T follicular helper cell (primary cell): ENCODE measurements around the gene UBE4A.

ENCODE experiments used
- DNase-seq: peaks from one replicate; pipeline ENCODE4 v3.0.0-alpha.2; 2020; ENCODE audit warnings: low read depth

The UBE4A gene

DNA sequence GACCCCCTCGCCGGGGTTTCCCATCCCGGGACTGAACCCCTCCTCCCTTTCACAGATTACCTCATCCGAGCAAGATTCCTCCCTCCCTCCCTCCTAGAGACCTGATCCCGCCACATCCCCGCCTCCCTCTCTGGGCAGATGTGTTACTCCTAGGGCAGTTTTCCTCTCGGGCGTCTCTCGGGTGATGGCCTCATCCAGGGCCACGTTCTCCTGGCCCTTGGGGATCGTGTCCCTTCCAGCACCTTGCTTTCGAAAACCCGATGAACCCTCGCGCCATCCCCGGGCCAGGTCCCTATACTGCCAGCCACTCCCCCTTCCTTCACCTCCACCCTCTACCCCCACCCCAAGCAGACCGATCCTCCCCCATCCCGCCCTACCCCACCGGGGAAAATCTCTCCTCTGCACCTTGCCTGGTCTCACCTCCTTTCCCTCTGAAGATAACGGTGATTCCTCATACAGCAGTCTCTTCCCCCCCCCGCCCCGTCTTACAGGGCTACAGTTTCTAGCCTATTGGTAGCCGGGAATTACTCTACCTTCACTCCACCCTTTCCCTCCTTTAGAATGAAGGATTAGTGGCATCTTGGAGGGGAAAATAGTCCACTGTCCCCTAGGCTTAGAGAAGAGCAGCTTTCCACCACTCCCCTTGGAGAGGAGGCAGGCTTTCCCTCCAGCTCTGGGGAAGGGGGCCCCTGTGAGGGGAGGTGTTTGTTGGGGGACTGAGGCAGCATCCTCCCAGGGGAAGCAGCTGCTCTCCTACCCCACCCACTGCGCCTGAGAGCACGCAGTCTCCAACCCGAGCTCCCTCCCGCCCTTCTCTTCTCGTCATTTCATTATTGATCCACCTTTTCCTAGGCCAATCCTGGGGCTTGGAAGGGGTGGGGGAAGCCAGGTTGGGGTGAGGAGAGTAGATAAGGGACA is 78.1 kb downstream of the UBE4A start:
- DNase-seq: peak; percentile 37

DNA sequence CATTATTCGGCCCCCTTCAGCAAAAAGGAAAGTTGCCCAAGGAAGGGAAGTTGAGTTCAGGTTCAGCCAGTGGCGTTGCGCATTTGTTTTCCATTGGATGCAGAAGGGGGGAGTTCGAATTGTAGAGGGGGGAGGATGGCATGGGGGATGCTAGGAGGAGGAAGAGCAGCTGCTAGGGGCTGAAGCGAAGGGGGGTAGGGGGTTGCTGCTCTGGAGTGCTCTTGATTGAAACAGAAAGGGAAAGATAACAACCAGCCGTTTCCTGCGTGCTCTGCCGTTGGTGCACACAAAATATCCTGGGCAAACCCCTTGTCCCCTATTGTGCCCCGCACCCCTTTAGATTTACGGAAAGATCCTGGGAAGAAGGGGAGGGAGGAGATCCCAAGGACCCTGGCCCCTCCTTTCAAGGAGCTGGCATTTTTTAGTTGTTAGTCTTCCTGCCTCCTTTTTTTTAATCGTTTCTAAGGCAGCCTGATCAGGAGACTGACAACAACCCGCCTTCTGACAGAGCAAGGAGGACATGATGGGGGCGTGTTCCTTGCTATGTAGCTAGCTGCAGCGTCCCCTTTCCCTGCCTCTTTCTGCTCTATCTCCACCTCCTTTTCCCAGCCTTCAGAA is 79.0 kb downstream of the UBE4A start:
- peak; percentile 43 for DNase-seq

DNA sequence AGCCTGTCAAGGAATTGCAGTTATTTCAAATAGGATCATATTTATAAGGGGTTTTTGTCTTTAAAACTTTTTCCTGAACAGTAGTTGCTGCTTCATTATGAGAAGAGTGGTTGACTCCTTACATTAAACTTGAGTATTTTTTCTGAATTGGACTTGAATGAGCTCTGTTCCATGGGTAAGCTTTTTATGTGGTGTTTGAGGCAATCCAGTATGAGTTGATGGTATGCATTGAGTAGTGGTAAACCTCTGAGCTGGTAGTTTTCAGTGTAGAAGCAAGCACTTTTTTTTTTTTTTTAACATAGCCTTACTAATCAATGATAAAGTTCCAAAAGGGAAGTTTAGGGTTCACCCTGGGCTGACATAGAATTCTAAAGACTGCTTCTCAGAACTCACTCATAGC is 80.2 kb downstream of the UBE4A start:
- DNase-seq: no peak

DNA sequence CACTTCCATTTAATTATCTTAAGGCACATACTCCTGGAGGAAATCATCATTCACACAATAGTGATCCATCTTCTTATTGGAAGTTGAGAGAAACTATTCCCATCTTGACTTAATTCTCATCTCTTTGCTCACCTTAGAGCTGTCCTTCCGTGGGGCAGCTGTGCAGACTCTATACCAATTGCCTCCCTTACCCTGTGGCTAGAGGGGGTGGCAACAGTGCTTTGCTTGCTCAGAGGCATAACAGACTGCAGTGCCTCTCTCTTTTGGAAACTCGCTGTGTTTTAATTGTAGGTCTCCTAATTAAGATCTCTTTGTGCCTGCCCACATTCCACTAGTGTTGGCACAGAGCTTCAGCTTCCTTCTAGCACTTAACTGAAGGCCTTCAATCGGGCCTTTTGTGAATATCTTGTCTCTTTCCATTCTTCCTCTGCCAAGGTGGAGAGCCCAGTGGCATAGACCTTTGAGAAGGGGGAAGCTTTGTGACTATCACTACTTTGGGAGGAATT is 82.4 kb downstream of the UBE4A start:
- no peak for DNase-seq

DNA sequence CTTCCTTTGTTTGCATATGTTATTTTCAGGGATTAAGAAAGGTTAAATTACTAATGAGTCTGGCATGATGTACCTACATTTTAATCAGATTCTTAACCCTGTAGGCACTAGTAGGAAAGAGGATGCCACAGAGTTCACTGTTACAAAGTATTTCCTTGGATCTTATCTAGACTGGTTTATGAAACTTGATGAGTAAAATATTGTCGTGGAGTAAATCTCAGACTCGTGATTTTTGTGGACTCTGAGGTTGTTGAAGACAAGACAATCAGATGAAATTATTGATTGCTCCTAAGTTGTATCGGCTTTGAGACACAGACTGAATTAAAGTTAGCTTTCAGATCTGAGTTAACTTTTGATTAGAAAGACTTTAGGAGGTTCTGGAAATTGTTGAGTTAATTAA is 82.9 kb downstream of the UBE4A start:
- no peak for DNase-seq

DNA sequence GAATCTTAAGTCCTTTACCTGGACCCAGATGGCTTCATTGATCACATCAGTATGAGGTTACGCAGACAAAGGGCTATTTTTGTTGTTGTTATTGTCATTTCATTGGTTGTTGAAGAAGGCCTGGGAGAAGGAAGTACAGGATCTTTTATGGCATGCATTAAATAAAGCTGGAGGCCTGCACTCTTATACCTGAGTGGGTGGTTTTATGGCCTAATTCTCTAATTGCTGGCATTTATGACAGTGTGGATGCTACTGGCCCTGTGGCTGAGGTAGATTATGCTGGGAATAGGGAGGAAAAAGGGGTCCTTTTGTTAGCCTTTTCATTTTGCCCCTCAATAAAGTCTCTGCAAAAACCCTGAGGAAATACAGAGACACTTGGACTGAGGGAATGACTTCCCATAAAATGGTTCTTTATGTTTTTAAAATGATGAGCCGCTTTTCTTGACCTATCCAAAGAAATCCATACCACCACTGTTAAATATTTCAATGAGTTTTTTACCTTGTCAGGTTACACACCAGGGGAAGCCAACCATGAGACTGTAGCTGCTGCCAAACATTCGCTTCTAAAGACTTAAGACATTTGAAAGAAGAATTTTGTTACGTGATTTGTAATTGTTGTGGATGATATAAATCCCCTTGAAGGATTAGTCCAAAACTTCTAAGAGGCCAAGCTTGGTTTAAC is 83.6 kb downstream of the UBE4A start:
- DNase-seq: no peak

DNA sequence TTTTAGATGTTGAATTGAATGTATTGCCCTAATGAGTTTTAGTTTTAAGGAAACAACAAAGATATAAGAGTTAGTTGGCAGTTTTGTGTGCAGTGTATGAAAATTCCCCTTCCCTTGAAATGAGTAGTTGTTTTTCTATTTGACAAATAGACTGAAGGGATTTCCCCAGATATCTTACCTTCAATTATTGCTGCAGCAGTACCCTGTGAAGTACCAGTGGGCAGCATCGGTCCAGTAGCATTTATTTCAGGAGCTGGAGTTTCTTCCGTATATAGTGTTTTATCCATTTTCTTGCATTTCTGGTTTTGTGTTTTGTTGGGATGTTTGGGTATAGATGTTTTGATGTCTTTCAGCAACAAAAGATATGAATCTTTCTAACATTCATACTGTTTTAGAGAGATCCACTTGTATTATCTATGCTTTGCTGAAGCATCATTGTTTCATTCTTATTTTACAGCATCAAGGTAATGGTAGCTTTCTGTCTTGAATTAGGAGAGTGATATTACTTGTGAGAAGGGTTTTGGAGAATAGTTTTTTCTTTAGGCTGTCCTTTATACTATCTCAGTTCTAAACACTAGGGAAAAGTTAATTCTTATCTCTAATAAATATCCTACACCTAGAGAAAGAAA is 84.3 kb downstream of the UBE4A start:
- no peak for DNase-seq

DNA sequence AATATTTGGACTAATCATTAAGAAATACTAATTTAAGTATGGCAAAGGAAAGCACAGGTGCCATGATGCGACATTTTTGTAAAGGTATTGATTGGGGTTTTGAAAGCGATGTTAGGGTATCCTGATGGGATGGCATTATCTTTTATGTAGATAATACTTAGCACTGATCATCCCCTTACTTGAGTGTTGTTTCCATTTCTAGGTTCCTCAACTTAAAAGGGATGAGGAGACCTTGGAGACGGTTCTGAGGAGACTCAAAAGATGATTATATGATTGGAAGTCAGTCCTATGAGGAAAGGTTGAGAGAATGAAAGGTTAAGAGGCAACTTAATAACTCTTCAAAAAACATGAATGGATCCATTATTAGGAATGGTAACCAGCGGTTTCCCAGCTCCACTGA is 88.0 kb downstream of the UBE4A start:
- no peak for DNase-seq

DNA sequence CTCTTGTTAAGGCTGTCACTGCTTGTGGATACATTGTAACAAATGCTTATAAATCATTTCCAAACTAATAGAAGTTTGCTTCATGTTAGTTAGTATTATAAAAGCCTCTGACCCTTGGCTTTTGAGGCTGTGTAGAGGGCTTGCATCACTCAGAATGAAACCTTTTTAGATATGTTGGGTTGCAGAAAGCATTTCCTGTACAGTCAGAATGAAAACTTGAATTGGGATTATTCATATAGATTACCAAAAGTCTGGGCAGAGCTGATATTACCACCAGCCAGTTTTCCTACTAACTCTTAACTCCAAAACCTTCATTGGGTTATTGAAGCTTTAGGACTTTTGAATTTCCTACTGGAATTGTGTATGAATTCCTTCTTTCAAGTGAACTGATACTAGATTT is 88.9 kb downstream of the UBE4A start:
- DNase-seq: no peak
